ENCODE measurements around the gene MYO15A. TPM values are rescaled to one million over a fixed set of nuclear protein-coding genes. Genes with fewer than 3 reads are reported as not detected.

Gene MYO15A
- total RNA-seq, 1 donor from 2014 or later = 3.3 TPM

DNA sequence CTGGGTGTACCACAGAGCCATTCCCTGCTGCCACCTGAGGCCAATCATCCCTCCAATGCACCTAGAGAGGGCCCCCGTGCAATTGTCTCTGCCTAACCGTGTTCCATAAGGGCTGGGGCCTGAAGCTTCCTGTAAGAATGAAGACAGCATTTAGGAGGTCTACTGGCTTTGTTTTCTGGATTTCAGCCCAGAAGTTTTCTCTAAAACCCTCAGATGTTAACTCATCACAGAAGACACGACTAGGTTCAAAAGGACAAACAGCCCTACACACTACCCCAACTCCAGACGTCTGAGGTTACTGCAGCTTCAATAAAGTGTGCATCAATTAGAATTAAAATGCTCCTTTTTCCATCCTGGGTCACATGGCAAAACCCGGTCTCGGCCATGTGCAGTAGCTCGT, 31.6 kb upstream of the MYO15A start:
- TF ChIP-seq, protein P1, sequence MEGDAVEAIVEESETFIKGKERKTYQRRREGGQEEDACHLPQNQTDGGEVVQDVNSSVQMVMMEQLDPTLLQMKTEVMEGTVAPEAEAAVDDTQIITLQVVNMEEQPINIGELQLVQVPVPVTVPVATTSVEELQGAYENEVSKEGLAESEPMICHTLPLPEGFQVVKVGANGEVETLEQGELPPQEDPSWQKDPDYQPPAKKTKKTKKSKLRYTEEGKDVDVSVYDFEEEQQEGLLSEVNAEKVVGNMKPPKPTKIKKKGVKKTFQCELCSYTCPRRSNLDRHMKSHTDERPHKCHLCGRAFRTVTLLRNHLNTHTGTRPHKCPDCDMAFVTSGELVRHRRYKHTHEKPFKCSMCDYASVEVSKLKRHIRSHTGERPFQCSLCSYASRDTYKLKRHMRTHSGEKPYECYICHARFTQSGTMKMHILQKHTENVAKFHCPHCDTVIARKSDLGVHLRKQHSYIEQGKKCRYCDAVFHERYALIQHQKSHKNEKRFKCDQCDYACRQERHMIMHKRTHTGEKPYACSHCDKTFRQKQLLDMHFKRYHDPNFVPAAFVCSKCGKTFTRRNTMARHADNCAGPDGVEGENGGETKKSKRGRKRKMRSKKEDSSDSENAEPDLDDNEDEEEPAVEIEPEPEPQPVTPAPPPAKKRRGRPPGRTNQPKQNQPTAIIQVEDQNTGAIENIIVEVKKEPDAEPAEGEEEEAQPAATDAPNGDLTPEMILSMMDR (IDR thresholded peaks at IDR 0.05) = no peak
- intact Hi-C loops (cut with DNase I) = no loop called here
- Histone ChIP-seq H3K9me3 (no peaks in the 10 kb centered on the region), H3K4me1 (no peaks in the 10 kb centered on the region), H3K4me3 (no peak overlapping the region), H3K27ac (no peak overlapping the region), H3K36me3 (no peaks in the 10 kb centered on the region), H3K27me3 (ENCODE audit: low read depth) (peaks cover 7% of the 10 kb centered on the region)
- DNase-seq = no peak
- no peak for ATAC-seq

DNA sequence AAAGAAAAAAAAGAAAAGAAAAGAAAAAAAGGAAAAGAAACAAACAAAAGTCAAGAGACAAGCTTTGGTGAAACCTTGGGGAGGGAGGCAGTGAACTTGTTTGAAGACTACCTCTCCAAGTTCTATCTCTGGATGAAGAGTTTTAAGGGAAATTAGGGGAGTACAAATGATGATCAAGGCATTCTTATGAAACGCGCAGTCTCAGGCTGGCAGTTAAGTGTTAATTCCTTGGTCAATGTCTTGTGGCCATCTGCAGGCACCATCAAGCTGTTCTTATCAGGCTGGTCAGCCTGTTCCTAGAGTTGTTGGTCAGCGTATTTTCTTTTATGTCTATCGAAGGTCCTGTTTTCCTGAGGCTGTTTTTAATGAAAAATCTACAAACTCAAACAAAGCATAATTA, 29.0 kb upstream of the MYO15A start:
- Histone ChIP-seq H3K27me3 (ENCODE audit: low read depth) (peaks cover 7% of the 10 kb centered on the region), H3K4me3 (no peak overlapping the region), H3K36me3 (no peaks in the 10 kb centered on the region), H3K9me3 (no peaks in the 10 kb centered on the region), H3K4me1 (no peaks in the 10 kb centered on the region), H3K27ac (no peak overlapping the region)
- TF ChIP-seq, protein P1 (IDR thresholded peaks at IDR 0.05) = no peak
- ATAC-seq (no peak), DNase-seq (no peak)
- intact Hi-C loops (cut with DNase I) = no loop called here

DNA sequence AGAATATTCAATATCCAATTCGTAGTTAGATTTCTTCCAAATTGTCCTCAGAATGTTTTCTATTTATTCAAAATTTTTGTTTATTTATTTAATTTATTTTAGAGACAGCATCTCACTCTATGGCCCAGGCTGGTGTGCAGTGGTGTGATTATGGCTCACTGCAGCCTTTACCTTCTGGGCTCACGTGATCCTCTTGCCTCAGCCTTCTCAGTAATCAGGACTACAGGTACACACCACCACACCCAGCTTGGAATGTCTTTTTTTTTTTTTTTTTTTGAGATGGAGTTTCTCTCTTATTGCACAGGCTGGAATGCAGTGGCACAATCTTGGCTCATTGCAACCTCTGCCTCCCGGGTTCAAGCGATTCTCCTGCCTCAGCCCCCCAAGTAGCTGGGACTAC, 24.3 kb upstream of the MYO15A start:
- no peak overlapping the region for H3K27ac ChIP-seq
- no peaks in the 10 kb centered on the region for H3K36me3 ChIP-seq
- no peak overlapping the region for H3K4me3 ChIP-seq
- TF ChIP-seq, protein P1 (IDR thresholded peaks at IDR 0.05) = no peak
- peaks cover 13% of the 10 kb centered on the region for H3K4me1 ChIP-seq
- no peak for DNase-seq
- ATAC-seq = no peak
- peaks cover under 1% of the 10 kb centered on the region for H3K27me3 ChIP-seq (ENCODE audit: low read depth)
- H3K9me3 ChIP-seq = no peaks in the 10 kb centered on the region
- intact Hi-C loops (cut with DNase I) = no loop called here

DNA sequence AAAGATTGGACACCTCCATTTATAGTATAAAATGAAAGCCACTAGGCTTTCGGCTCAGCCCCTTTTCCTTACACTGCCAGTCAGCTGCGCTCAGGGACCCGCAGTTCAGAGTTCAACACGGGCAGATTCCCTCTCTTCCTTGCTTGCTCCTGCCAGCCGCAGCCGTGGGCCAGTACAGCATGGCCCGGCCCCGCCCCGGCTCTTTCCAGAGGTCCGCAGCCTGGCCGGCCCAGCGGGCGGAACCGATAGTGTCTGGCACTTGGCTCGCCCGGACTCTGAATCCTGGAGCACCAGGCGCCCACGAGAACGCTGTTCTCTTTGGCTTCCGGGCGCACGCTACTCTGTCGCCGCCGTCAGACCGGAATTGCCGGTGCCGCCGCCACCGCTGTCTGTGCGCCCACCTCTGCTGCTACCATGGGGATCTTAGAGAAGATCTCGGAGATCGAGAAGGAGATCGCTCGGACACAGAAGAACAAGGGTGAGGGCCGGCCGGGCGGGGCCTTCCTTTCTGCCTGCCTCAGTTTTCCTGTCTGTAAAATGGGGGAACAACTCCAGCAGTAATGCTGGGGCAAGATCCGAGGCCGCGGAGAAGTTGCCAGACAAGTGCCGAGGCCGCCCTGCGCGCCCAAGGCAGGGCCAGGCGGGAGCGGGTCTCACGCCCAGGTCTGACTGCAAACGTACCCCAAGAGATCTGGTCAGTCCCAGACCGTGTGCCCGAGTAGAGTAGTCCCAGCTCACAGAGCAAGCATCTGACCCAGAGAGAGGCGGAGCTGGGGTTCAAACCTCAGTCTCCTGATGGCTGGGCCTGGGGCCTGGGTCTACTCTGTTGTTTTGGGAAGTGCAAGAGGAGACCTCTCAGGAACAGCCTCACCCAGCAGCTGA, 20.7 kb upstream of the MYO15A start, which contains the start of gene DRG2:
DRG2 (plus strand) TSS at position 339 of the 882 bp plus-strand sequence; CDS start at position 415, 76 bp downstream.
- no peaks in the 10 kb centered on the region for H3K27me3 ChIP-seq (ENCODE audit: low read depth)
- peak within 1 kb of the TSS; percentile 84 for H3K27ac ChIP-seq
- TF ChIP-seq, protein P1 (IDR thresholded peaks at IDR 0.05) = no peak
- H3K9me3 ChIP-seq = no peaks in the 10 kb centered on the region
- peaks cover 13% of the 10 kb centered on the region for H3K4me1 ChIP-seq
- DNase-seq (peak; percentile 94), ATAC-seq (peak; percentile 98 to 99)
- intact Hi-C loops (cut with DNase I) = no loop called here
- peaks cover 17% of the 10 kb centered on the region for H3K36me3 ChIP-seq
- H3K4me3 ChIP-seq = peak within 1 kb of the TSS; percentile 96

DNA sequence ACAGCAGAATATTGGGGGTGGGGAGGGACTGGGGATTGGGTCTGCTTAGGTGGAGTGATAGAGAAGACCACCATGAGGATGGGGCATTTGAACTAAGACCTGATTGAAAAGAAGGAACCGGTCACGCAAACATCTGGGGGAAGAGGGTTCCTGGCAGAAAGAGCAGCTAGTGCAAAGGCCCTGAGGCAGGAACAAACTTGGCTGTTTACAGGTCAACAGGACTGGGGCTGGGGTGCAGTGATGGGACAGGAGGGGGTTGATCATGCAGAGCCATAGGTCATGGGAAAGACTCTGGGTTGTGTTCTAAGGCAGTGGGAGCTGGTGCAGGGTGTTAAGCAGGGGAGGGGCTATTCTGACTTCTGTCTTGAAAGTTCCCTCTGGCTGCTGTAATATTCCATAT, 18.9 kb upstream of the MYO15A start:
- H3K4me3 ChIP-seq = no peak overlapping the region
- H3K27ac ChIP-seq = no peak overlapping the region
- ATAC-seq (no peak), DNase-seq (no peak)
- peaks cover 13% of the 10 kb centered on the region for H3K4me1 ChIP-seq
- H3K36me3 ChIP-seq = peaks cover 32% of the 10 kb centered on the region
- no peaks in the 10 kb centered on the region for H3K27me3 ChIP-seq (ENCODE audit: low read depth)
- intact Hi-C loops (cut with DNase I) = no loop called here
- no peaks in the 10 kb centered on the region for H3K9me3 ChIP-seq
- TF ChIP-seq, protein P1 (IDR thresholded peaks at IDR 0.05) = no peak

All from lower lobe of right lung (tissue), 2 donors.